Lung (tissue), 16 donors: ENCODE data around the gene NGEF. TPM values are rescaled to one million over a fixed set of nuclear protein-coding genes. Genes with fewer than 3 reads are reported as not detected.

ENCODE experiments used
- ATAC-seq: fragments of 200-7000 bp; cut with Tn5 transposase; one replicate; pipeline ENCODE4 v1.9.1; 2020; ENCODE audit warnings: moderate number of reproducible peaks; ENCODE audit not compliant: insufficient read depth, low FRiP score
- DNase-seq, 3 donors: peaks; one replicate each; pipeline ENCODE4 v3.0.0-alpha.2; 2013 to 2017
- H3K27ac ChIP-seq, 2 donors: one replicate each; pipeline ENCODE4 v1.5.1; 2013; ENCODE audit warnings: mild to moderate bottlenecking in 2 of 2, moderate library complexity in 2 of 2, control low read depth in 1 of 2, inconsistent platforms in 1 of 2, low read depth in 1 of 2, low read length in 1 of 2
- H3K27me3 ChIP-seq, 3 donors: one replicate each; pipeline ENCODE4 v1.5.1; 2013; ENCODE audit warnings: low read length in 2 of 3; ENCODE audit not compliant: control insufficient read depth in 3 of 3, insufficient read depth in 3 of 3
- H3K36me3 ChIP-seq, 4 donors: one replicate each; pipeline ENCODE4 v1.5.1; 2013; ENCODE audit warnings: low read length in 4 of 4, mild to moderate bottlenecking in 1 of 4, moderate library complexity in 1 of 4; ENCODE audit not compliant: control insufficient read depth in 4 of 4, insufficient read depth in 4 of 4
- H3K4me1 ChIP-seq, 5 donors: one replicate each; pipeline ENCODE4 v1.5.1; 2013; ENCODE audit warnings: low read length in 5 of 5, mild to moderate bottlenecking in 2 of 5, moderate library complexity in 1 of 5; ENCODE audit not compliant: control insufficient read depth in 5 of 5, insufficient read depth in 5 of 5
- H3K4me3 ChIP-seq: one replicate; pipeline ENCODE4 v1.5.1; 2013; ENCODE audit warnings: mild to moderate bottlenecking, control low read depth, moderate library complexity
- H3K9ac ChIP-seq, 2 donors: one replicate each; pipeline ENCODE4 v1.5.1; 2013; ENCODE audit warnings: low read length in 2 of 2, control low read depth in 1 of 2; ENCODE audit not compliant: insufficient read depth in 1 of 2
- H3K9me3 ChIP-seq, 4 donors: one replicate each; pipeline ENCODE4 v1.5.1; 2013; ENCODE audit warnings: low read length in 3 of 4, mild to moderate bottlenecking in 1 of 4, moderate library complexity in 1 of 4; ENCODE audit not compliant: control insufficient read depth in 4 of 4, insufficient read depth in 3 of 4
- CTCF ChIP-seq: IDR thresholded peaks from 2 replicates; pipeline ENCODE4 v1.5.1; 2012; ENCODE audit warnings: mild to moderate bottlenecking; ENCODE audit errors: control extremely low read depth, extremely low read depth
- WGBS, 2 donors: extraction: QIAGEN DNeasy Blood & Tissue Kit; methylation state at CpG; one replicate each; pipeline ENCODE4 v1.1.7; 2013; 5-methylcytosine and 5-hydroxymethylcytosine counted together
- long read RNA-seq, 5 donors: transcript quantifications; one replicate each; lab custom pipeline, GENCODE V29; 2026
- polyA plus RNA-seq, 2 donors: library from polyadenylated mRNA; stranded (reverse); fragments of 200-250 nt; gene quantifications; one replicate each; pipeline ENCODE4 v1.2.1, GENCODE V29; 2013
- total RNA-seq, 2 donors: library from RNA; depleted of rRNA in 1 of 2; stranded (reverse); fragments of >200 nt in 1 of 2; gene quantifications; one replicate each; pipeline ENCODE4 v1.2.1, GENCODE V29; 2014 to 2021
- donor health status: control.
- donor health status: control.
- donor health status: Bipolar disorder and iron deficiency.
- donor health status: healthy.
- donor health status: DM: yes; HTN: yes; CAD: no.

The NGEF gene, protein sequence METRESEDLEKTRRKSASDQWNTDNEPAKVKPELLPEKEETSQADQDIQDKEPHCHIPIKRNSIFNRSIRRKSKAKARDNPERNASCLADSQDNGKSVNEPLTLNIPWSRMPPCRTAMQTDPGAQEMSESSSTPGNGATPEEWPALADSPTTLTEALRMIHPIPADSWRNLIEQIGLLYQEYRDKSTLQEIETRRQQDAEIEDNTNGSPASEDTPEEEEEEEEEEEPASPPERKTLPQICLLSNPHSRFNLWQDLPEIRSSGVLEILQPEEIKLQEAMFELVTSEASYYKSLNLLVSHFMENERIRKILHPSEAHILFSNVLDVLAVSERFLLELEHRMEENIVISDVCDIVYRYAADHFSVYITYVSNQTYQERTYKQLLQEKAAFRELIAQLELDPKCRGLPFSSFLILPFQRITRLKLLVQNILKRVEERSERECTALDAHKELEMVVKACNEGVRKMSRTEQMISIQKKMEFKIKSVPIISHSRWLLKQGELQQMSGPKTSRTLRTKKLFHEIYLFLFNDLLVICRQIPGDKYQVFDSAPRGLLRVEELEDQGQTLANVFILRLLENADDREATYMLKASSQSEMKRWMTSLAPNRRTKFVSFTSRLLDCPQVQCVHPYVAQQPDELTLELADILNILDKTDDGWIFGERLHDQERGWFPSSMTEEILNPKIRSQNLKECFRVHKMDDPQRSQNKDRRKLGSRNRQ
- total RNA-seq, result 1 to 10 TPM; 1.9 to 2.4 TPM
- 1 to 10 TPM in 1 of 2 donors, under 1 TPM in 1; 0.35 to 1.0 TPM for polyA plus RNA-seq
- long read RNA-seq, donor 1, result 0 reads
- long read RNA-seq, donor 2, result 0 reads
- long read RNA-seq, donor 3, result 0 reads
- long read RNA-seq, donor 4, result 0 reads
- long read RNA-seq, donor 5, result 0 reads

DNA sequence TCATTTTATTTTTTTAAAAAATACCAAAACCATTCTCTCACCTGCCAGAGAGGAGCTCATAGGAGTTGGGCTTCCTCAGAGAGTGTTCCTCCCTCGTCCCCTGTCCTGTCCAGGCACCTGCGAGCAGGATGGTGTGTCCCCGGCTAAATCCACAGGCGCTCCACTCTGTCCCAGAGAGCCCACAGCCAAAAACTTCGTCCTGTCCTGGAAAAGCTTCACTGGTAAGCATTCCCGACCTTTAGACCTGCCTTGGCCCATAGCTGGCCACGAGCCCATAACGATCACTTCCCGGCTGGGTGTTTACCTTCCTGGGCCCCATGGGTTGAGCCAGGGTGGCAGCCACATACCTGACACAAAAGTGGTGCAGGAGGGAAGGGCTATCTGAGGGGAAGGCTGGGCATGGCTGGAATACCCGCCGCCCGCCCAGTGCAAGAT, at the start of gene NGEF:
TSS of gene NGEF (minus strand) at position 230 of the 435 bp plus-strand sequence. CDS start 38,366 bp downstream, outside the sequence.
- DNase-seq (no peak), ATAC-seq (no peak)
- H3K36me3 ChIP-seq, result no peaks in the 10 kb centered on the region
- WGBS, 2 donors, result 83 to 90% methylated on average over 12 of the region's 12 CpGs
- TF ChIP-seq CTCF, result no peak
- peaks cover 0 to 3% (median 0%) of the 10 kb centered on the region in 4 donors for H3K9me3 ChIP-seq
- H3K27ac ChIP-seq, result peak within 1 kb of the TSS in 1 of 2 donors; percentile 35
- H3K27me3 ChIP-seq, result no peaks in the 10 kb centered on the region
- peaks cover 0 to 9% (median 4%) of the 10 kb centered on the region in 5 donors for H3K4me1 ChIP-seq
- no peak within 1 kb of the TSS for H3K4me3 ChIP-seq
- H3K9ac ChIP-seq, result no peak within 1 kb of the TSS

GRCh38 chr2:233062451-233062850, 49.4 kb upstream of the NGEF start:
- Histone ChIP-seq H3K9me3 (no peaks in the 10 kb centered on the region), H3K27me3 (no peaks in the 10 kb centered on the region), H3K9ac (no peak overlapping the region), H3K4me1 (peaks cover 0 to 29% (median 8%) of the 10 kb centered on the region in 5 donors), H3K4me3 (no peak overlapping the region), H3K27ac (peak overlapping the region; percentile 30 to 96), H3K36me3 (no peaks in the 10 kb centered on the region)
- 15 to 45% methylated on average over 4 of the region's 4 CpGs for WGBS, 2 donors
- DNase-seq, result no peak
- no peak for TF ChIP-seq CTCF
- ATAC-seq, result no peak

GRCh38 chr2:233061591-233062450, 48.8 kb upstream of the NGEF start:
- H3K9ac ChIP-seq, result peak overlapping the region in 1 of 2 donors; percentile 63
- H3K9me3 ChIP-seq, result no peaks in the 10 kb centered on the region
- DNase-seq (peak; percentile 78 to 89 (median 81)), ATAC-seq (no peak)
- peak overlapping the region; percentile 30 to 96 for H3K27ac ChIP-seq
- no peak for TF ChIP-seq CTCF
- H3K4me3 ChIP-seq, result peak overlapping the region; percentile 54
- no peaks in the 10 kb centered on the region for H3K27me3 ChIP-seq
- H3K4me1 ChIP-seq, result peaks cover 0 to 29% (median 8%) of the 10 kb centered on the region in 5 donors
- WGBS, 2 donors, result 10 to 27% methylated on average over 12 of the region's 12 CpGs
- H3K36me3 ChIP-seq, result no peaks in the 10 kb centered on the region
